ENCODE data around the gene AHDC1.
A peak's percentile ranks its signal among the peaks of the same experiment; 100 is the strongest.
"Not testable (repeated sequence)": the region's sequence is repeated elsewhere in the genome, so short reads cannot be mapped to it uniquely, and the experiment has no call there.

The AHDC1 gene

DNA sequence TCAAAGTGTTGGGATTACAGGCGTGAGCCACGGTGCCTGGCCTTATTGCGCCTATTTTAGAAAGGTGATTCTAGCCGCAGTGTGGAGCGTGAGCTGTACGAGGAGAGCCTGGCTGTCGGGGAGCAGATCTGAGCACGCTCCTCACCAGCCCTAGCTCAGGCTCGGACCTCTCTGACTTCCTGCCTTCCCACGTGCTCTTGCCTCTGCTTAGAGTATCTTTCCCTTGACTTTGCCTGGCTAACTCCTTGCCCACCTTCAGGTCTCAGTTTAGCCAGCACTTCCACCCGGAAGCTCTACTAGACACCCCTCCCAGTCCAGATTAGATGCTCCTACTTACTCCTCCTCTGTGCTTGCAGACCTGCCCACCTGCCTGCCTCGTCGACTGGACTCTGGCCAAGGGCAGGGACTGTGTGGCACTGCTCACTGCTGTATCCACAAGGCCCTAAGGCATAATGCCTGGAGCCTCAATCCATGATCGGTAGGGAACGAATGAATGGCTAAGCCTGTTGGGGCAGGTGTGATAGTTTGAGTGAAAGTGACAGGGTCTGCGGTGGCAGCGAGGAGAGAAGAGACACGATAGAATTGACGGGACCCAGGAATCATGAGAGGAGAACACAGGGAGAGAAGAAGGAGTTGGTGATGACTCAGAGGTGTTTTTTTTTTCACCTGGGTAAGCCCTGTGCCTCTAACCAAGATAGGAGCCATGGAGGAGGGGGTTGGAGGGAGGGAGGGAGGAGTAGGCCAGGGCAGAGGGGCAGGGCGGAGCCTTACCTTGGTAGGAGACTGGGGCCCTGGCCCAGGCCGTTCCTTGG, 85.8 kb downstream of the AHDC1 start:
- no peak for DNase-seq (ENCODE audit: low read depth in 4 of 4, low spot score in 1 of 4)

DNA sequence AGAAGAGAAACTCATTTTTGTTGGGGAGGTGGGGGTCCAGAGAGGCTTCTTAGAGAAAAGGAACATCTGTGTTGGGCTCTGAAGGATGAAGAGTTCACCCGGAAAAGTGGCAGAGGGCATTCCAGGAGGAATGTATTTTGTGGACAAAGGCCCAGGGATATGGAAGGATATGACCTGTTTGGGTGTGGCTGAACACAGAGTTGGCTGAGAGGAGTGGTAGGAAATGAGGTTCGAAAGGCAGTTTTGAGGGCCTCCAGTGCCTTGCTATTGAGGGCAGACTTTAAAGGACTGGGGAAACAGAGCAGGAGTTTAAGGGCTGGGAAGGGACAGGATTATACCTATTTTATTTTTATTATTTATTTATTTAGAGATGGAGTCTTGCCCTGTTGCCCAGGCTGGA, 86.6 kb downstream of the AHDC1 start:
- no peak for DNase-seq (ENCODE audit: low read depth in 4 of 4, low spot score in 1 of 4)

DNA sequence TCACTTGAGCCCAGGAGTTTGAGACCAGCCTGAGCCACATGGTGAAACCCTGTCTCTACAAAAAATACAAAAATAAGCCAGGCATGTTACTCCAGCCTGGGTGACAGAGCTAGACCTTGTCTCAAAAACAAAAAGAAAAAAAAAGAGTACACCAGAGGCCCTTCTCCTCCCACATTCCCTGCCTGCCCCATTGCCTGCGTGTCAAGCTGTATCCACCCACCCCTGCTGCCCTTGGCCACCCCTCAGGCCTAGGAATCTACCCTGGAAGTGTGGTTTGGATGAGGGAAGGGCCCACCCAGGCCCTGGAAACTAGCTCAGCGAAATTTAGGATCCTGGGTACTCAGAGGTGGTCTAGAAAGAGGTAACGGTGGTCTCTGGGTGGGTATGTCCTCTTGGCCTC, 88.3 kb downstream of the AHDC1 start:
- no peak for DNase-seq (ENCODE audit: low read depth in 4 of 4, low spot score in 1 of 4)

DNA sequence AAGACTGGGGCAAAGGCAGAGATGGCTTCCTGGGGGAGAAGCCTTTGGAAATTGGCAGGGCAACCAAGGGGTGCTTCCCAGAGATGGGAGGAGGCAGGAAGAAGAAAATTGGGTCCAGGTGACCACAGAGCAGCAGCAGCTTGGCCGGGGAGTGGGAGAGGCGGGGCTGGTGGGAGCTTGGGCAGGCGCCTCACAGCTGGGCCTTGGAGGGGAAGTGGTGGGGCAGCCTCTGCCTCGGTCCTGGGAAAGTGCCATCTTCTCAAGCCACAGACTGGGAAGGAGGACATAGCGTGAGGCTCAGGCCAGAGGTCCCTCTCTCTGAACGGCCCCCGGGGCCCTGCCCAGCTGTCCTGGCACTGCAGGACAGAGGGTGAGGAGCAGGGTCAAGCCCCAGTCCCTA, 90.0 kb downstream of the AHDC1 start:
- DNase-seq (ENCODE audit: low read depth in 4 of 4, low spot score in 1 of 4), result no peak

DNA sequence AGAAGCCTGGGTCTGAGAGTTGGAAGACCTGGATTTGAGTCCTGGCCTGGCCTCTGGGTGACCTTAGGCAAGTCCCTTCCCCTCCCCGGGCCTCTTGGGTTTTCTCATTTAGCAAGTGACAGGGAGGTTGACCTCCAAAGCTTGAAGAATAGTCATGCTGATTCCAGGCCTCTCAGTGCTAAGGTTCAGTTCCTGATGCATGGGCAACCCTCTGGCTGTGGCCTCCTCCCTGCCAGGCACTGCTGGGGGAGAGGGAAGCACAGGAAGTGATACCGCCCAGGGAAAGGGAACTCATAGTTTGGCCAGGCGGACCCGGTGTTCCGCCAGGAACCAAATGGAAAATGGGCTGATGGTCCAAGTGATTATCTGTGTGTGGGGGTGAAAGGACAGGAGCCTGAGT, 90.4 kb downstream of the AHDC1 start:
- no peak for DNase-seq (ENCODE audit: low read depth in 4 of 4, low spot score in 1 of 4)

DNA sequence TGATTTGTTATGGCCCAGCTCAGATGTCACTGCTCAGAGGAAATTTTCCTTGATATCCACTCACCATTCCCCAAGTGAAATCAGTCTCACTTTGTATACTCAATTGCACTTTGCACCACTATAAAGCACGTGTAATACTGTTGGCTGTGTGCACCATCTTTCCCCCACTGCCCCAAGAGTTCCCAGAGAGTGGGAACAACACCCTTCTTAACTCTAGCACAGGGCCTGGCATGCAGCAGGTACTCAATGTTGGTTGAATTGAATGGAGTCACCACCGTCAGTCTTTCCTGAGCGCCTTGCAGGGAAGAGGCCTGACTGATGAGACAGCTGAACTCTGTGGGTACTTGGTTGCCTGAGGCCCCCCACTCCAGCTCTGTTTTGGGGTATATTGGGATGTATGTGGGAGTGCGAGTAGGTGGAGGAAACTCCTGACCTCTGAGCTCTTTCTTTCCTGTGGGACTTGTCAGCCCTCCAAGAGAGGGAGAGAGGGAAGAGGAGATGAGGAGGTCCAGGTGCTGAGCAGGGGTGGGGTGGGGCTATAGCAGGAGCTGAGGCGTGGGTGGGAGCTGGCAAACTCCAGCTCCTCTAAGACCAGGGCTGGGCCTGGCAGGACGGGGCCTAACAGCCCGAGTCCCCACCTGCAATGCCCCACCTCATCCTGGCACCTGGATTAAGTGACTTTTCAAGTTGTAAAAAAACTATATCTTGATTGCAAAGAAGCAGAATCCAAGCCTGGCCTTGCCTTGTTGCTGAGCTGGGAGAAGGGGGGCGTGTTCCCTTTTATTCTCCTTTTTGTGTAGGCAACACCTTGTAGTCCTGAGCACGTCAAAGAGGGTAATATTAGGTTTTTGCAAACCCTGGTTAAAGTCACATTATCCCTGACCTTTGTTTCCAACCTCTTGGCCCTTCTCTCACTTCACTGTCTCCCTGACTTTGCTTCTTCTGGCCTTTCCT, 94.5 kb downstream of the AHDC1 start:
- DNase-seq (ENCODE audit: low read depth in 4 of 4, low spot score in 1 of 4), result no peak

DNA sequence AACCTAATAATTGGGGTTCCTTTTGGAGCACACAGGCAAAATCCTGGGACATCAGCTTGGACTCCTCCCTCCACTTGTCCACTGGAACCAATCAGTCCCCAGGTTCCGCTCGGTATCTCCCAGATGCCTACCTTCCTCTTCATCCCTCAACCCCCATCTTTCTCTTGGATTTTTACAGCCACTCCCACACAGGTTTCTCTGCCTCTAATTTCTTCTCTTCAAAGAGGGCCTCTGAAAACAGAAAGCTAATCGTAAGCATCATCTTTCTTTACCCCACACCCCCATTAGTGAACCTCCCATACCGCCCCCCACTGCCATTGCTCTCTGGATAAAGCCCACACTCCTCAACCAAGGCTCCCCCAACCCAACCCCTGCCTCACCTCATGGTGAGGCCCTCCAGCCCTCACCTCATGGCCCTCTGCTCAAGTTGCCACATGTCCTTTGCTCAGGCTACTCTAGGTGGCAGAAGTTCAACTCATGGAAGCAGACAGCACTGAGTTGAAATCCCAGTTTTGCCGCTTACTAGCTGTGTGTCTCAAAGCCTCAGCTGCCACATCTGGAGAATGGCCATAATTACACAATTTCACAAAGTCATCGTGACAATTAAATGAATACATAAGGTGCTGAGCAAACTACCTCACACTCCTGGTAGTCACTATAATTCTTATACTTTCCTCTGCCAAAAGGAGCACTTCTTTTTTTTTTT, 95.8 kb downstream of the AHDC1 start:
- no peak for DNase-seq (ENCODE audit: low read depth in 4 of 4, low spot score in 1 of 4)

DNA sequence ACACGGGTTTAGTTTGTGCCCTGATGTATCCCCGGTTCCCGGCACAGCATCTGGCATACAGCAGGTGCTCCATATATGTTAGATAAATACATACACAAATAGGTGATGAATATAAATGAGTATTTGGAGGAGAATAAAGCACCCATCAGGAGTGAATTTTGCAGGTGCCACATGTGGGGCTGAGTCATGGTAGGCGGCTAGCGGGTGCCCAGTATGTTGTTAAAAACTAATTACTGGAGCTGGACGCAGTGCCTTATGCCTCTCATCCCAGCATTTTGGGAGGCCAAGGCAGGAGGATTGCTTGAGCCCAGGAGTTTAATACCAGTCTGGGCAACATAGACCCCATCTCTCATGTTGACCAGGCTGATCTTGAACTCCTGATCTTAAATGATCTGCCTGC, 97.2 kb downstream of the AHDC1 start:
- no peak for DNase-seq (ENCODE audit: low read depth in 4 of 4, low spot score in 1 of 4)

DNA sequence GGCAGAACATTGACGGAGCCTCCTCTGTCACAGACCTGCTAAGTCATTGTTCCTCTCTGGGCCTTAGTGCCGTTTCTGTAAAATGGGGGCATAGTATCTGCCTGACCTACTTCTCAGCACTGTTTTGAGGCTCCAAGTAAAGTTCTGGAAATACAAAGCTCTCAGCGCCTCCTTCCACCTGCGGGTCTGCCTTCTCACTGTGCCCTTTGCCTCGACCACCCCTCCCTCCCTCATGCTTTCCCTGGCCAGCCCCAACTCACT, 98.6 kb downstream of the AHDC1 start:
- DNase-seq (ENCODE audit: low read depth in 4 of 4, low spot score in 1 of 4), result no peak

DNA sequence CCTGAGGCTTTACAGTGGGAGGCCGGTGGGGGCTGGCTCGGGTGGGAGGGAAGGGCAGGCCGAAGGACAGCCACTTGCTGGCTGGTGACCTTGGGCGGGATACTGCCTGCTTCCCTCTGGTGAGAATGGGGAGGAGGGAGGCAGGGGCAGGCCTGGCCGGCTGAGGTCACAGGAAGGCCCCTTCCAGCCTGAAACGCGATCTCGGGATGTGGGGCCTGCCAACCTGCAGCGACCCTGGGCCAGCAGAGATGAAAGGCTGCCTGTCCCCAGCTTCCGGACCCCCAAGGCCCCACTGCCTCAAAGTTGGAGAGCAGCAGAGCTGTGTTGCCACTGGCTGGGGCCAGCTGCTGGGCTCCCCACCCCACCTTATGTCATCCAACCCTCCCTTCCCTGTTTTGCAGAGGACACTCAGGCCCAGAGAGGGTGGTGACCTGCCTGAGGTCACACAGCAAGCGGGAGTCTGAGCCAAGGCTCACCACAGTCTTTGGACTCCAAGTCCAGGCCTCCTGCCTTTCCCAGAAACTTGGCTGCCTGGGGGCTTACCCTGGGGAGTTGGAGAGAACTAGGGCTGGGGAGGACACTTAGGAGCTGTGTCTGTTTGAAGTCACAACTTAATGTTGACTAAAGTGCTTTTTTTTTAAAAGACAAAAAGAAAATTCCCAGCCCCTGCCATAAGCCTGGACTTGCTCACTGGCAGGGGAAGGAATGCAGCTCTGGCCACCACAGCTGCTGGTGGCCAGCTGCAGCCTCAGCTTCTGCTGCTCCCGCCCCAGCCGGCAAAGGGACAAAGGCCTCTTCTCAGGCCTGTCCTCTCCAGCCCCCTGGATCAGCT, 99.1 kb downstream of the AHDC1 start:
- no peak for DNase-seq (ENCODE audit: low read depth in 4 of 4, low spot score in 1 of 4)

DNA sequence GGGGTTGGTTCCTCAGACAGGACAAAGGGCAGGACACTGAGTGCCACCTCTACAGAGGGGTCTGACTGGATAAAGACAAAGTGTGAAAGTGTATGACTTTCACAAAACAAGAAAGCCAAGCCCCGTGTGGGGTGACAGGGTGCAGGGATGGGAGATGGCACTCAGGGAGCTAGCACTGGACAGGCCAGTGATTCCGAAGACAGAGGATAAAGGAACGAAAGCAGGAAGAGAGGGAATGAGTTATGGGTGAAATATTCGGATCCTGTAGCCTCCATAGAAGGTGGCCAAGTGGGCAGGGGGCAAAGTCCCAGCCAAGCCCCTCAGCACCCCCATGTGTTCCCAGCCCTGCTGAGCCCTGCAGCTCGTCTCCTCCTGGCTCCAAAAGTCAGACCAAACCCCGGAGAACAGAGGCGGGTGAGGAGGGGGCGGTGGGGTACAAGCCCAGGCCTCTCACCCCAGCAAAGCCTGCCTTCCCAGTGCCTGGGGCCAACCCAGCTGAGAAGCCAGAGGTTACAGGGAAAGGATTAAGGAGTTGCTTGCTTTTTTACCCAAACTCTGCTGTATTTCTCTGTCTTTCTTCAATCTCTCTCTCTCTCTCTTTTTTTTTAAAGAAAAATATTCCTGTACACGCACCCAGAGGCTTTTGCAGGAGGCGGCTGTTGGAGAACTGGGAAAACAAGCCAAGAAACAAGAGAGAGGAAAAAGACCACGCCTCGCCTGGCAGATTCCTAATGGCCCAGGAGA, 99.9 kb downstream of the AHDC1 start:
- no peak for DNase-seq (ENCODE audit: low read depth in 4 of 4, low spot score in 1 of 4)

DNA sequence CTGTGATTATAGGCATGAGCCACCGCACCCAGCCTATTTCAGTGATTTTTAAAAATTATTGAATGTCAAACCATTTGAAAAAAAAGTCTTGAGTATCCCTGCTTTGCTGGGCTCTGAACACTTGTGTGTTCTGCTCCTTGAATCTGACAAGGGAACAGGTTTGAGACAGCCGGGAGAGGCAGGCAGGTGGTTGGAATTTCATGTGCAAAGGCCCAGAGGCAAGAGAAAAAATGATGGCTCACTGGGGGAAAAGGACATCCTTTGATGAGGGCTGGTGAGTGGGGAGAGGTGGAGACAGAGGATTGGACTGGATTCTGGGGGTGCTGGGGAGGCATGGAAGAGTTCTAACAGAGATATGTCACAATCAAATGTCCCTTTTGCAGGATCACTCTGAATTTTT, 100.9 kb downstream of the AHDC1 start:
- no peak for DNase-seq (ENCODE audit: low read depth in 4 of 4, low spot score in 1 of 4)

DNA sequence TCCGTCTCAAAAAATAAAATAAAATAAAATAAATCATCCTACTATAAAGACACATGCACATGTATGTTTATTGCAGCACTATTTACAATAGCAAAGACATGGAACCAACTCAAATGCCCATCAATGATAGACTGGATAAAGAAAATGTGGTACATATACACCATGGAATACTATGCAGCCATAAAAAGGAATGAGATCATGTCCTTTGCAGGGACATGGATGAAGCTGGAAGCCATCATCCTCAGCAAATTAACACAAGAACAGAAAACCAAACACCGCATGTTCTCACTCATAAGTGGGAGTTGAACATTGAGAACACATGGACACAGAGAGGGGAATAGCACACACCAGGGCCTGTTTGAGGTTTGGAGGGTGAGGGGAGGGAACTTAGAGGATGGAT, 102.8 kb downstream of the AHDC1 start:
- DNase-seq (ENCODE audit: low read depth in 4 of 4, low spot score in 1 of 4), result not testable (repeated sequence)

DNA sequence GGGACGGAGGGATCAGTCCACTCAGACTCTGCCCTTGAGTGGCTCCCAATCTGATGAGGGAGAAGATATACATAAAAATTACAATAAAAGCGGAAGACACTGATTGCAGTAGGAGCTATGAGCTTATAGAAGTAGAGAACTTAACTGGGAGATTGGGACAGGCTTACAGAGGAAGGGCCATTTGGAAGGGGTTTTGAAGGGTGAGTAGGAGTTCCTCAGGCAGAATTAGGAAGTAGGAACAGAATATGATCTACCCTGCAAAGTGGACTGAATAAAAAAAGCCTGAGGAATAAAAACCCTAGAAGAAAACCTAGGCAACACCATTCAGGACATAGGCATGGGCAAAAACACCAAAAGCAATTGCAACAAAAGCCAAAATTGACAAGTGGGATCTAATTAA, 104.8 kb downstream of the AHDC1 start:
- no peak for DNase-seq (ENCODE audit: low read depth in 4 of 4, low spot score in 1 of 4)

DNA sequence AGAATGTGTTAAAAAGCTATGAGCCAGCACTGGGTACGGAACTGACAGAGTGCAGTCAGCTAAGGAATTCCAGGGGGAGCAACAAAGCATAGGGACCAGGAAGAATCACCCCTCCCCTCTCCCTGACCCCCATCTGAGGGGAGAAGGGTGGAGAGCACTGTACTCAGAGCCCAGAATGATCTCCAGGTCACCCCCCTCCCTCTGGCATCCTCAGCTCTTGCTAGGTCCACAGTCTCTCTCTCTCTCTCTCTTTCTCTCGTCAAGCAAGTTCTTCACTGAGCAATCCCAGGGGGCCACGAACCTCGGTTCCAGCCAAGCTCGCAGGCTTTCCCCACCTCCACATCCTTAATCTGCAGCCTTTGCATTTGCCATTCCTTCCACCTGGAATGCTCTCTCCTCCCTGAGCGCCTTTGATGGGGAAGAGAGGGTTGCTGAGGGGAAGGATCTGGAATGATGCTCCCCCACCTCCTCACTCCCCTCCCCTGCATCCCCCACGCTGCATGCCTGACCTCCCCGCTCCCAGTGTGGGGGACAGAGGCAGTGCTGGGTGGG, 107.3 kb downstream of the AHDC1 start:
- DNase-seq (ENCODE audit: low read depth in 4 of 4, low spot score in 1 of 4), result no peak

DNA sequence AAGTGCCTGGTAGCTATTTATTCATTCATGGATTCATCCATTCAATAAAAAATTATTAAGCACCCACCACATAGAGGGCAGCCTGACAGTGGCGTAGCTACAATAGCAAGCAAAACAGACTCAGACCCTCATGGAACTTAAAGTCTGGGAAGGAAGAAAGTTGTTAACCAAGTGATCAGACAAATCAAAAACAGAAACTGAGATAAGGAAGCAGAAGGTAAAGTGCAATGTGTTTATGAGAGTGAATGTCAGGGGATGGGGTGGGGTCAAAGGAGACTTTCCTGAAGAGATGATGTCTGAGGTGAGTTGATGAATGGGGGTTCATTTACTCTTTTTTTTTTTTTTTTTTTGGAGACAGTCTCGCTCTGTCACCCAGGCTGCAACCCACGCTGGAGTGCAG, 111.1 kb downstream of the AHDC1 start:
- no peak for DNase-seq (ENCODE audit: low read depth in 4 of 4, low spot score in 1 of 4)

DNA sequence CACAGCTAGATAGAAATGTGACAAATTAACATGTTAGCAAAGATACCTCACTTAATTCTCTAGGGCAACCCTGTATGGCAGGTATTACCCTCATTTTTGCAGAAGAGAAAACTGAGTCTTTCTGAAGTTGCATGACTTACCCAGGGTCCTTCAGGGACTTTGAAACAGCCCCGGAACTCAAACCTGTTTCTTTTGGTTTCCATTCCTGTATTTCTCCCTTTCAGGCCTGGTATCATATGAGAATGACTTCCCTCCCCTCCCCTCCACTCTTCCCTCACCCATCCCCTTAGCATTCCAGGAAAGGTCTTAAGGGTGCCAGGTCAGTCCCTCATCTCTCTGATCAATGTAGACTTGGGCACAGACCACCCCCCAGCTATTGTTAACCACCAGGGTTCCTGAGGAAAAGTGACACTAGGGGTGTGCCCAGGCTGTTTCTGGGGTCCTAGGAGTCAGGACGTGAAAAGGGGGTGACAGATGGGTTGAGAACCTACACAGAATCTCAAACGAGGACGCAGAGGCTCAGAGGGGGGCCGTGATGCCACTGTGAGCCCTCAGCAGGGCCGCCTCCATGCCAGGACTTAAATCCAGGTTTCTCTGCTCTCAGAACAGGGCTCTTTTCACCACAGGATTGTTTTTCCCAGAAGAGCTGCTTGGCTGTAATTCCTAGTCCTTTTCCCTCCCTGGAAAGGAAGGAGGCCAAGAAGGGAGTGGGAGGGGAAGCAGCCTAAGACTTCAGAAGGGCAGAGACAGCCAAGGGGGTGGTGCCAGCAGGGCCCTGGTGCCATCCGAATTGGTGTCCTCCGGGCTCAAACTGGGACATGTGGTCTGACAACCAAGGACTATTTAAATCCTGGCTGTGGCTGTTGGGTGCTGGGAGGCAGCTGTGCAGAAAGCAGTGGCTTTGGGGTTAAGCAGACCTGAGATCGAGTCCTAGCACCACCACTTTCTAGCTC, 111.9 kb downstream of the AHDC1 start:
- DNase-seq (ENCODE audit: low read depth in 4 of 4, low spot score in 1 of 4), result no peak

DNA sequence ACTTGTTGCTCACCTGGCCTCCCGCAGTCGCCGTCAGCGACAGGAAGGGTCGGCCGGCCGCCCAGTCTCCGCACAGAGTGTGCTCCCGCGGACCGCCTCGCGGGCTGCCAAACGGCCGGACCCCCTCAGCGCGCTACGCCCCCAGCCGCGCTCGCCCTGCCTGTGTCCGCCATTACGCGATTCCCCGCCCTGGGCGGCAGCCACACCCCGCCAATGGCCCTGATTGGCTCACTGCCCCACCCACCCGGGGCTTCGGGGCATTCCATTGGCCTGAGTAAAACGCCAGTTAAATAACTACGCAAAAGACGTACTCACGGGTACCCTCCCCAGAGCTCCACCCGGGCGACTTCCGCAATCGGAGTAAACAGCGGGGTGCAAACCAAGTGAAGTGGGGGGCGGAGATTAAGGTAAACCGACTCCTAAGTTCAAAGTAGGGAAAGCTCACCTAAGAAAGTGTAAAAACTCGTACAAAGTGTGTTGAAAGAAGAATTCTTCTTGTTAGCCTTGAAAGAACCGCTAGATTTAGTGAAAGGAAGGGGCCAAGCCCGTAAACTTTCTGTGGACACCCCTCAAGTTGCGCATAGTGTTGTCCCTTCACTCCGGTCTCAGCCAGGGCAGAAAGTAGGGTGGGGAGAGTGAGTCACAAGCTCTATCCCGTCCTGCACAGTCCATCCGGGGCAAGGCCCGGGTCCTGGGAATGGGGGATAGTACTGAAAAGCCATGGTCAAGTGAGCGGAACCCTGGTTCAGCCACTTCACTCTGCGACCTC, 113.8 kb downstream of the AHDC1 start, which contains the start of gene WASF2:
Gene WASF2, minus strand, starts transcription at position 195 of the 769 bp plus-strand sequence. CDS start 61,277 bp downstream, outside the sequence.
- peak; percentile 81 to 97 (median 92) for DNase-seq (ENCODE audit: low read depth in 4 of 4, low spot score in 1 of 4)
